H1 (cell line): Measurements from ENCODE around the gene EPG5. TPM values are rescaled to one million over a fixed set of nuclear protein-coding genes. Genes with fewer than 3 reads are reported as not detected.

ENCODE experiments used
- ASH2L ChIP-seq: fragments of 200-600, 300-600 bp; sonication (generic); IDR thresholded peaks from one replicate; pipeline ENCODE4 v1.7.1; 2017; ENCODE audit warnings: low read length
- EZH2 ChIP-seq: fragments of 200-600 bp; sonication (generic); IDR thresholded peaks from 2 replicates; pipeline ENCODE4 v1.7.1; 2012; ENCODE audit warnings: low read depth, mild to moderate bottlenecking, moderate library complexity, low read length, inconsistent platforms; ENCODE audit not compliant: severe bottlenecking
- SIN3A ChIP-seq, 2 experiments: IDR thresholded peaks in 1 of 2; conservative IDR thresholded peaks in 1 of 2; 2 replicates each; pipeline ENCODE4 v1.6.1; 2011 to 2012; ENCODE audit warnings: low read length in 2 of 2, improper control_type of control experiment in 1 of 2, low read depth in 1 of 2, mild to moderate bottlenecking in 1 of 2
- polyA plus RNA-seq, 7 experiments: library from polyadenylated mRNA; depleted of rRNA in 3 of 7; stranded (reverse) in 5 of 7; unstranded in 2 of 7; fragments of >200 nt in 5 of 7; fragments of 200-250 nt in 2 of 7; gene quantifications; 1 replicate in 5 of 7; 2 replicates in 1 of 7; 4 replicates in 1 of 7; pipeline versions ENCODE4 v1.2.1 to v1.2.3, GENCODE V29; 2011 to 2013; ENCODE audit warnings: missing spikeins in 2 of 7, mixed read lengths in 2 of 7
- total RNA-seq: library from RNA; stranded (reverse); fragmentation: NEBNext Ultra II Directional; extraction: Animal tissue kit (Norgen Biotek cat#: 25700); gene quantifications from 2 replicates; pipeline ENCODE4 v1.2.1, GENCODE V29; 2021

EPG5 gene
- total and polyA plus RNA-seq, 2 of the 8 experiments (the other 6 are each of a cell fraction or from before 2014, with no cell fraction given) = 14.1 to 18.3 TPM

DNA sequence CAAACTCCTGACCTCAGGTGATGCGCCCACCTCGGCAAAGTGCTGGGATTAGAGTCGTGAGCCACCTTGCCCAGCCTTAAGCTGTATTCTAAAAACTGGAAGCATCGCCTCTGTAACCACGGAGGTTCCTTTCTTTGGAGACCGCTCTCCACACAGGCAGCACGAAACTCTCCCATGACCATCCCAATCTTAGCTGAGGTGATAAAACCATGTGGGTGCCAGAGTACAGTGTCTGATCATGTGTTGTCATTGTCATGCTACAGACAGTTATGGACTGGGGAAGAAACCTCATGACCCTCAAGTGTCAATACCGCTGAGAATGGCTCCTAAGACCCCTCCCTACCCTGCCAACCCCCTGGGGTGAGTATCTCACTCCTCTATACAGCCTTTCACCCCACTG lies 41.4 kb upstream of the EPG5 start (continued):
- TF ChIP-seq ASH2L (no peak), EZH2 (no peak), SIN3A (conservative IDR thresholded peaks at IDR 0.05 in 1 of 2, IDR thresholded peaks at IDR 0.05 in 1 of 2; ENCODE audit: low read depth in 1 of 2, low read length in 2 of 2) (no peak)
